NOMO-1 treated with dmso at 0.1 percent for 144 hours (cell line): ENCODE measurements around the gene DTHD1.

Experiments
- DNase-seq: peaks from one replicate; lab custom pipeline; 2025; ENCODE audit not compliant: unreplicated experiment; lab: John Stamatoyannopoulos, UW

DTHD1 gene

DNA sequence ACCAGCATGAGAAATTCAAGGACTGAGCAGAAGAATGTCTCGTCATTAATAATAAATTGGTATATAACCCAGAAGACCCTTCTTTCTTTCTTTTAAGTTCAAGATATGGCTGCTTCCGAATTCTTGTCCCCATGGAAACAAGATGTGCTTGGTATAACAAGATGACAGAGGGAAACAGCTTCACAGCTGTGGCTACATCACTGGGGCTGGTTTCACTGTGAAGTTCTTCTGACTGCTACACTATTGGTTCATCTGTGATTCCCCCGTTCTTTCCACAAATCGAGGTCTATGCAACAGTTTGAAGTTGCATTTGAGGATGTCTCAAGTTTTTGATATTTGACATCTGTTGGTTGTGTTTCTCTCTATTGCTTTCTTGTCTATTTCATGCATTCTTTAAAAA, 12.3 kb upstream of the DTHD1 start:
- no peak for DNase-seq

DNA sequence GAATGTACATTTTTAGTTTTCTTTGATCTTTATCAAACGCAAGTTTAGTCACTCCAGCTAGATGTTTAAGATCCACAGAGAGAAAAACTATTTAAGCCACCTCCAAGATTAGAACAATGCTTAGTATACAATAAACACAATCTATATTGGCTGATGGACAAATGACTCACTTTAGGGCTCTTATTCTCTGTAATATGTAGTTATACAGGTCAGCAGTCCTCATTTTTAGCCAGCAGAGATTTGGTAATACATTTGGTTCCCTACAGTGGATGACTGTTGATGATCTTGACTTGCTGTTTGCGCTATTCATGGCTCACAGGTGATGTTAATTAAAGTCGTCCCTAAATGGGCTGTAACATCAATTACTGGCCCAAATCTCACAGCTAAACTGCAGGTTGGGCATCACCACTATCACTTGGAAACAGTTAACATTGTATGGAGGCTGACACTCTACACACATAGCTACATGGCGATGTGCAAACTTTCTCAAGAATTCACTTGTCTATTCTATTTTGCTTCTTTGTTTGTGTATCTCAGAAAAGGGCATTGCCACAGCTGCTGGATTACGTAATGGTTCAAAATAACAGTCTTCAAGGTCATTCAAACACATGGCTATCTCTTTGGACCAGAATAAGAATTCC, 11.8 kb upstream of the DTHD1 start:
- no peak for DNase-seq

DNA sequence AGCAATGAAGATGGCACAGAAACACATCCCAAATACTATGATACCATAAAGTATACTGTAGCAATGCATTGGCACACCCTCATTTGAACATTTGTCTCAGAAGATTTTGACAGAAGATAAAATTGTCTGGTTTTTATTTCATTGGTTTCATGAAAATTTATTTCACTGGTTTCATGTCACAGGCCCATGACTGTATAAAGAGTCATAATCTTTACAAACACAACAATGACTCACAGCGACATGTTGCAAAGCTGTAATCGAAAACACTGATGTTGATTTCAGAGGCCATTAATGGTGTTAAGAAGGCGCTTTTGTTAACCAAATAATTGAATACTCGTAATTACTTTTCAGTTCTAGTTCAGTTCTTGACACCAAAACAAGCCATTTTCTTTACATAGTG, 8.1 kb upstream of the DTHD1 start:
- DNase-seq = no peak

DNA sequence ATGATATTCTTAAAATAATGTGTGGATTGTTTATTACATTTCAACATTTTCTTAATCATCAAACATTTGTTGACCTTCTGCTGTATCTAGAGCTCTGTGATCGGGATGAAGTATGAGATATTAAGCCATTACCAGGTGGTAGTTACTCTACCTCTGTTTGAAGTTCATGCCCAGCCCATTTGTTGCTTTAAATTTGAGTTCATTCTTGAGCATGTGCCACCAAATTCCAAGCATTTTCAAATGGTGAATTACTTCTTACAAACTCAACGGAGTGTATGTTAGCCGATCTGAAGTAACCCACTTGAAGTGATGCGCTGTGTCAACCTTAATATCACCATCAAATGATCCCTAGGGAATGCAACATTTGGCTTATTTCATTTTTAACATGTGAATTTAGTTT, 7.3 kb upstream of the DTHD1 start:
- no peak for DNase-seq

DNA sequence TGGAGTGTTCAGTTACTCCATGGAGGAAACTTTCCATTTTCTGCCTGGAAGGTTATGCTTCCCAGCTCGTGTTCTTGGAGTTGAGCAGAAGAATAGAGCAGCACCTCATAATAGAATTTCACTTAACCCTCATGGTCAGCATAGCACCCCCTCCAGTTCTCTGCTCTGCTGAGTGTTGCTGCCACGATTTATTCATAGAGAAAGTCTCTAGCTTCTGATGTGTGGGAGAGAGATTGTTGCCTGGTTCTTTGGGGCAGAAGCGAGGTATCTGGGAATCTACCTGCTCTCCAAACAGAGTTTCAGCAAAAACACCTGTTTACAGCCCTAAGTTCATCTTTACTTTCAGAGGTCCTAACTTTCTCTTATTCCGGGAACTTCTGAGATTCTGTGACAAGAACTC, 3.9 kb upstream of the DTHD1 start:
- DNase-seq = no peak

DNA sequence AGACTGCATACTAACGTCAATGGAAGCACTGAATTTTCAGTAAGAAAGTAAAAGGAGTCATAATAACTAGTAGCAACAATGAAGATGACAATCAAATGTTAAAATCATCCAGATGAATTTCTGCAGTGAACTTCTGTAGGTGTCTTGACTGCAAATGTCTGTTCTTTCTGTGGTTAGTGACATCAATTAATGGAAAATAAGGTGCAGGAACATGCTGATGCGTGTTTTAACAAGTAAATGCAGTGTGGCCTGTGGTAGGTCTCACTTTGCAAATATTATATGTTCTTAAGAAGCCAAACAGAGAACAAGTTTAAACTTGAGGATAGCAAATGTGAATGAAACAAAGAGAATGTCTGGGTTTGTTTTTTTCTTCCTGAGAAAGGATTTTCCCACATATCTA, 2.6 kb upstream of the DTHD1 start:
- no peak for DNase-seq

DNA sequence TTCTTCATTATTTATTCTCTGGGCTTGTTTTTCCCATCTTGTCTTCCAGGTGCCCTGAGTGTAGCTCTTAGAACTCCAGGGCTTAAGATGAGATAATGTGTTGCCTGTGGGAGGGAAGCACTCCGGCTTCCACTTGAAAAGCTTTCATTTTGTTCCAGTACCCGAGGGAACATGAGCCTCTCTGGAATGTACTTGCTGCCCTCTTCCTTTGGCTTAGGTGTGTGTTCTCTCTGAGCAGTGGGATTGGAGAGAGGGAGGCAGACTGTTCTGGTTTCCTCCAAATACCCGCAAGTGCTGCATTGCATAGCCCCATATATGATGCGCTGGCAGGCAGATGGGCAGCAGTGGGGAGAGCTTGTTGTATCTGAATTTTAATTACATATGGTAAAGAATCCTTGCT, 861 bp upstream of the DTHD1 start:
- no peak for DNase-seq

DNA sequence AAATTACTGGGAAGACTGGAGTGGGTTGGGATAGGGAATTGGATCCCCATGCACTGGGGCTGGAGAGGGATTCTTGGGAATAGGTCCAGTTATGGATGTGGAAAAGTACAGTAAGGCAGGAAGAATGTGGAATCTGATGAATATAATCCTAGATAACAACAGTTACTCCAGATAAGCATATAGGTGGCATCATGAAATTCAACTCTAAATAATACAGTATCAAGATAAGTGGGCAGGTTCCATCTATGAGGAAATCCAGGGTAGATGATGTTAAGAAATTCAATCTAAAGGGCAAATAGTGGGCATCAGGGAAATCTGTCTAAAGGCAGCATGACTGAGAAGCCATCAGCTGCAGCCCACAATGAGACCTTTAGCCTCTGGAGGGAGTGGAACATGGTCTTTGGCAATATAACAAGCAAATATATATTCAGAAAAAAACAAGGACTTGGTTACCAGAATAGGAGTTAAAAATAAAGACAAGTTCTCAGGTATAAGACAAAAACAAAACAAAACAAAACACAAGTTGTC, 1.2 kb downstream of the DTHD1 start:
- DNase-seq = no peak

DNA sequence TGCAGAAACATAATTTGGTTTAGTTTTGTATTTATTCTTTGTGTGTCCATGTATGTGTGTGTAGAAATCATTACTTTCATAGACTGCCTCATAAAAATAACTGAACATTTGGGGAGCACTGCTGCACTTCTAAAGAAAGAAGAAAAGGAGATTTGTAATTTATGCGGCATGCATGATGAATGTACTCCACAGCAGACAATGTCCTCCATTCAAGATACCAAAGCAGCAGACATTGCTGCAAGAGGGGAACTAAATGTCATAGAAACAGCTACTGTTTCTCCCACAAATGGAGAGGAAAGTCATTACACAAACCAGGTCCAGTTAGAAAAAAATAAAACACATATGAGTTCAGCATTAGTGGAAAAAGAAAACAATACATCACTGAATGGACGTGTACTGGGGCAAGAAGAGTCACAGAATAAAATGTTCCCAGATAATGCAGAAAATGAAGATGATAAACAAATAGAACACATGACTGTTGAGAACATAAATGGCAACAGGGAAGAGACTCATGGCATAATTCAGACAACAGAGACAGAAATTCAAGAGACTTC, 2.6 kb downstream of the DTHD1 start:
- no peak for DNase-seq

DNA sequence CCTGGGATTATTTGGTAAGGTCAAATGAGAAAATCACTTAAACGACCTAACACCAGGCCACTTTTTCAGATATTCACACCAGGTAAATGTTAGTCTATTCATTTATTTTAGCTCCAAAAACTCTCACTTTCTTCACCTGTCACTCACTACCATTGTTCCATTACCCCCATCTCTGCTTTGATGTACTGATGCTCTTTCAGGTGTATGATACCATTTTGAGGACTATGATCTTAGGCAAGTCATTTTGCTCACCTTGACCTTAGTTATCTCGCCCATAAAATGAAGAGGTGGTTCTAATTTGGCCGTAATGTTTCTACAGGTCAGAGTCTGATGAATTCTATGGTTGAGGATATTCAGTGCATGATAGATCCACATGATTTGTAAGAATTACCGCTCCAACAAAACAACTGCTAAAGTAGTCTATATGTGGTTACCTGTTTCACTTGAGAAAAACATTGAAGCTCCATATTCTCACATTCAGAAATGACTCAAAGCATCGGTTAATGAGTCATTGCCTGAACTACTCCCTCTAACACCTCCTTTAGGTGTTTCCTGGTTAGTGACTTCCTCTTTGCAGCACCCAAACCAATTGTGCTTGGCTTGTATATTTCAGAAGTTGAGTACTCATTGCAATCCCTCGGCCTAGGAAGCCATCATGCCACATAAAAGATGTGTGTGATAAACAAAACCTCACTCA, 4.5 kb downstream of the DTHD1 start:
- DNase-seq = peak; percentile 66

DNA sequence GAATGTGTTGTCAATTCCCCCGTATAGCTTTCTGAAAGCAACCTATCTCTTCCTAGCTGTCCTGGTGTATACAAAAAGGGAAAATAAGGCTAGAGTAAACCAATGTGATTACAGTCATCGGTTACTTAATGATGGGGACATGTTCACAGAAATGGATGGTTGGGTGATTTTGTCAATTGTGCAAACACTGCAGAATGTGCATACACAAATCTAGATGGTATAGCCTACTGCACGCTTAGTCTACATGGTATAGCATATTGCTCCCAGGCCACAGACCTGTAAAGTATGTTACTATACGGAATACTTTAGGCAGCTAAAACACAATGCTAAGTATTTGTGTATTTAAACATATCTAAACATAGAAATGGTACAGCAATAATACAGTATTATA, 5.1 kb downstream of the DTHD1 start:
- DNase-seq = no peak

DNA sequence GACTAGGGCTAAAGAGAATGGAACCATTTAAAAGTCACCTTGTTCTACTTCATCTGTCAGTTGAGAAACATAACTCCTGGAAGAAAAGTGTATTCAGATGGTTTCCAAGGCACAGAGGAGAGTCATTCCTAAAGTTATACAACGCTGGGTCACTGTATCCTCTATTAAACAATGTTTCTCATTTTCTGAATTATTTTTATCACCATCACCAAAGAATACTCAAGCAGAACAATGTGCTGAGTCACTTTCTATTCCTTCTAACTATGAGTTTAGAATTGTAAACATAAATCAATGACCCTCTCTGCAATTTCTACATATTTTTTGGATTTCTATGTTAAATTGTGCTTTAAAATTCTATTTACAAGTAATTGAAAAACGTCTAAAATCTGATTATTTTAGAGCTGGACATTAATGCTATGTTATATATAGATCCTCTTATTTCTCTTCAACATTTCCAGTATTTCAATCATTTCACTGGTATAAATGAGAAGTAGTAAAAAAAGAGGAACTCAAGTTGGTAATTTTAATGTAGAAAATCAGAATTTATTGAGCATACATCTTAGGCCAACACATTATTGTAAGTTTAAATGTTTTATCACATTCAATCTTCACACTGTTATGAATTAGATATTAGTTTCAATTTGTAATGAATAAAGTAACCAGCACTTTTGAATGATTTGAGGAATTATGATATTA, 7.5 kb downstream of the DTHD1 start:
- no peak for DNase-seq

DNA sequence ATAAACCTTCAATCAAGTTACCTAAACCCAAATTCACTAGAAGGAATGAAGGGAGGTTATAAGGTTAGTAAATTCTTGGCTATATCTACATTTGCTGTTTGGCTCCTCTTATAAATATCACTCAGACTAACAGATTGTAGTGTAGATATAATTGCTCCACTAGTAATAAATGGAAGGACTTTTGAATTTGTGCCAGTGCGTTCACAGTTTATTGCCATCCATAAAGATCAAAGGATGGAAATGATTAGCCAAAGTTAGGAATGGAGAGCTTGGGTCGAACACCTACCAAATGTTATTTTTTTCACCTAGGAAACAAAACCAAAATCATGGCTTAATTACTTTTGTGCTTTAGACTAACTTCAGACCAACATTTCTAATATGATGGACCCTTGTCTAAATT, 9.2 kb downstream of the DTHD1 start:
- no peak for DNase-seq

DNA sequence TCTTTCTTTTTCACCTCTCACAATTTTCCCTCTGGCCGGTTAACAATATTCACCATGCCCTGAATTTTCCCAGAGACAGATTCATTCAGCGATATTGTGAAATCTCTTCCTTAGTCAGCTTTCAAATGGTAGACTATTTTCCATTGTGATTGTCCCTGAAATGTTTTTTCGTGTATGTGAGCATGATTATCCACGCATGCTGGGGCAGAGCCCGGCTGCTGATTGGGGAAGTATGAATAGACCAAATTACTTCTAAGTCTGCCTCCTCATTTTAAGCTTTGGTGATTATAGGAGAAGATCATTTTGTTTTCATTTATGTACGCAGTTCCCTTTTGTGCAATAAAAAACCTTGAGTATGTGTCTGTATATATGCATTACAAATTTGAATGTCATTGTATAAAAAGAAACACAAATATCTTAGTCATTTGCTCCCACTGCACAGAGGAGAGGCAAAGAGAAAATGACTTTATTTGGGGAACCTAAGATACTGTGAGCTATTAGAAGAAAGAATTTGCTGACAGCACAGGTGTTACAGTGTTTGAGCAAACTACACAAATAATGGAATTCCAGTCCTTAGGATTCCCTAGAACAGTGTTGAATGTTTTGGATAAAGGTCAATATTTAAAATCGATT, 11.3 kb downstream of the DTHD1 start:
- no peak for DNase-seq

DNA sequence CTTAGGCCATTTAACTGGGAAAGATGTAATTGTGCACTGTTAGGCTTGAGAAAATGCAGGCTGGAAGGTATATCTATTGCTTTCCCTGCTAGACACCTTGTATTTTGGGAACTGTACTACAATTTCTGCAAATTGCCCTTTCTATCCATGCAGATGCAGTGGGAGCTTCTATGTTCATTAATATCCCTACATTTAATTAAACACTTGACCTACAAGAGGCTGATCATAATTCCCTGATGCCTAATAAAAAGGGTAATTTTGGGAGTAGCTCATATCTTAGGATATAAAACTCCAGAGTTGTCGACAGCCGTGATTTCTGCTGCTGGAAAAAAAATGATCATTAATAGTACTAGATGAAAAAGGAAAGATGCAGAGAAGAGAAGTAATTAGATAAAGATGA, 19.7 kb downstream of the DTHD1 start:
- DNase-seq = no peak

DNA sequence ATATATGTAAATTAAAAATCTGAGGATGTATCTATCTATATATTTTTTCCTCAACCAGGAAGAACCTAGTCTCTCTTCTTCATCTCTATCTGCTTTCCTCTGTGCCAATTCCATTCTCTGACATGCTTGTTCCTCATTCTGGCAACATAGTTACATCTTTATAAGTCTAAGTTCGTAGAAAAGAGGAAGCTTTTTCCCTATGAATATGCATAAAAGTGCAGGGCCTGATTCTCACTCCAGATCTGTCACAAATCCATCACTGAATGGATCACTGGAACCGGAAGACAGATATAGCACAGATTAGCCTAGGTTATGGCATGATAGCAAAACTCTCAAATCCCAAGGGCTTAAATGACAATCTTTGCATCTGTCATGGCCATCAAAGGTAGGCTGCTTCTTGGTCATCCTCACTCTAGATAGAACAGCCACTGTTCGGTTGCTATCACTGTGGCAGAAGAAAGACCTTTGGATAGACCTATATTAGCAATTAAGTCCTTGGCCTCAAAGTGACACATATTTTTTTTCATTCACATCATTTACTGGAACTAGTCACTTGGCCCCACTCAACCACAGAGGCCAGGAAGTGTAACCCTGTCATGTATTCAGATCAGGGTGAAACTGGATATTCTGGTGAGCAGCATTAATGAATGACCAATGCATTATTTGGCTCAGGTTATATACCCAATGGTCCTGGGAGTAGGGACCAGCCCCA, 22.2 kb downstream of the DTHD1 start:
- peak; percentile 67 for DNase-seq

DNA sequence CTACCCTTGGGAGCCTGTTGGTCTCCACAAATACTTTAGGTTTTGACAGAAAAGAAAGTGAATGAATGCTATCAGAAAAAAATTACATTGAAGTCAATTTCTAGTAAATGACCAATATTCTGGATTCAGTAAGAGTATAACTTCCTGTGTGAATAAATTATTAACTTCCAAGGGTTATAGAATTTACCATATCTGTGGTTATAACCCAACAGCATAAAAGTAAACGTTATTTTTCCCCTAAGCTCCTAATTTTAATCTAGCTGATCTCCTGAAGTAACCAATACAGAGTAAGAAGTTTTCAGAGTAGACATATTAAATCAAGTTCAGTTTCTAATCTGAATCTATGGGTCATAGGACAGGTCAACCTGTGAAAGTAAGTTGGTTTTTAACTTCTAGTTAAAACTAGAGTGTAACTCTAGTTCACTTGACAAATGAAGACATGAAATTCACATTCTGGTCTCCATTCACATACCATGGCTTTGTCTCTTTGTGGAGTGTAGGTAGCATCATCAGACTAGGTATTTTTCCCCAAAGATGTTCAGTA, 22.8 kb downstream of the DTHD1 start:
- DNase-seq = no peak

DNA sequence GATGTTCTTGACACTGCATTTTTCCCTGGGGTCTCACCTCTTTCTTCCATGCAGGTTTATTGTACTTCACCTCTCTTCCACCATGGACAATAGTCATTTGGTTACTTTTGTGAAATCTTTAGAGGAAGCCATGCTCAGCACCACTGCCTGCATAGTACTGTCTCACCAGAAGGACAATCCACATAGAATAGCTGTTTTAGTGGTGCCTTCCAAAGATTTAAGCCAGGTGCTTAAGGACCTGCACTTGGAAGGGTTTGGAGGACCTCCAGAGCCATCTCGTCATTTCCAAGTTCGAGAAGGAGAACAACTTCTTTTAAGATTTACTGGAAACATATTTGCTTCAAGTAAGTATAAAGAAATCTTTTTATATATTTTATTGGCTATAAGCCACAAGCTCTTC, 26.7 kb downstream of the DTHD1 start:
- no peak for DNase-seq

DNA sequence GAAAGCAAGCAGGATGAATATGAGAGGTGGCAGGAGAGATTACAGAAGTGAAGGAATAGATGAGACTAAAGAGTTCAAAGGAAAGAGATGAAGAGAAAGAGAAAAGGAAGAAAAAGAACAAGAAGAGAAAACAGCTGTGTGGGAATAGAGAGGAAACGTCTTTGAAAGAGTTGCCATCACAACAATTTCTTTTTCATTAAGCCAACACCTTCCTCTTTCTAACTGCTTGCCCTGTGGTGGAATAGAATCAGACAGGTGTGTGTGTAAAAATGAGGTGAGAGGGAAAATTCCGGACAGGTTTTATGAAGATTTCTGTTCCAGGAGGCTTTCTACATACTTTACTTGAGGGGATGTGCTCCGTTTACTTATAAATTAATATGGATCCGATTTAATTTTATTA, 28.8 kb downstream of the DTHD1 start:
- DNase-seq = no peak

DNA sequence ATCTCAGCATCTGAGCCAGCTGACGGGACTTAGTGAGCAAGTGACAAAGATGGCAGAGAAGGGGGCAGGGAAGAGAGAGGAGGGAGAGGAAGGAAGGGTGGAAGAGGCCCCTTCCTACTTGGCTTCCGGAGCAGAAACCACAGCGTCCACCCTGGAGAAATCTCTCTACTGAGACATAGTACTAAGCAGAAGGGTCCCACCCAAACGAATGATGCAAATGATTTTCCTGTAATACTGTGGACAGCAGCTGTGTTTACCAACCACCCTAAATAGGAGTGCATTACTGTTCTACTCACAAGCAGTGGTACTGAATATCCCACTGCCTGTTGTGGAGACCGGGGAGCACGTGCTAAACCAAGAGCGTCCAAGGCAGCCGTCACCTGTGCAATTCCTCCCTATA, 29.4 kb downstream of the DTHD1 start:
- peak; percentile 88 for DNase-seq

DNA sequence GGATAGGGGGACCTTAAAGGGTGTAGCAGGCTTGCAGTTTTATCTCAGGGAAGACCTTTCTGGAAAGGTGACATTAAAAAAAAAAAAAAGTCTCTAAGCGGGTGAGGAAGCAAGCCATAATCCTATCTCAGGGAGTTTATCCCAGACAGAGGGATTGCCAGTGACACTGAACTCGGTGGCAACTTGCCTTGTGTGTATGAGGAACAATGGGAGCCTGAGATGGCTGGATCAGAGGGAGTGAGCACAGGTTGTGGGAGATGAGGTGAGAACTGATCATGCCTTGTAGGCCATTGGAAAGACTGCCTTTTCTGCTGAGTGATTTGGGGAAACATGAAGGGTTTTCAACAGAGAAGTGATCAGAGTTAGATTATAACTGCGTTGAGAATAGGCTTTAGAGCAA, 31.1 kb downstream of the DTHD1 start:
- DNase-seq = no peak
